ENCODE results near the gene SLC1A2.

SLC1A2 gene

DNA sequence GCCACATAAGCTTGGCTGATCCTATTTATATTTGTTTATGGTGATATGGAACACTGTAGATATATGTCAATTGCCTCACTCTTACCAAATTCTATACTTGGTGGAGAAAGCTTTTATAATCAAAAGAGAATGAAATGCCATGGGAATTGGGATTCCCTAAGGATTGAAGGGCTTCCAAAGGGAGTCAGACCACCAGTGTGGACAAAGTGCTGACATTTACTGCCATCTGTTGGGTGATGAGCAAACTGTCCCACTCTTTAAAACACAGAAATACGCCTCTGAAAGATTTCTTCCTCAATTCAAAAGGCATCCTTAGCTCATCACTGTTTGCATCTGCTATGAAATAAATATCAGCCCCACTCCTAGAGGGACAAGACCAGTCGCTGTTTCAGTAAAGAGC is 7.1 kb downstream of the SLC1A2 start:
- DNase-seq, result no peak

DNA sequence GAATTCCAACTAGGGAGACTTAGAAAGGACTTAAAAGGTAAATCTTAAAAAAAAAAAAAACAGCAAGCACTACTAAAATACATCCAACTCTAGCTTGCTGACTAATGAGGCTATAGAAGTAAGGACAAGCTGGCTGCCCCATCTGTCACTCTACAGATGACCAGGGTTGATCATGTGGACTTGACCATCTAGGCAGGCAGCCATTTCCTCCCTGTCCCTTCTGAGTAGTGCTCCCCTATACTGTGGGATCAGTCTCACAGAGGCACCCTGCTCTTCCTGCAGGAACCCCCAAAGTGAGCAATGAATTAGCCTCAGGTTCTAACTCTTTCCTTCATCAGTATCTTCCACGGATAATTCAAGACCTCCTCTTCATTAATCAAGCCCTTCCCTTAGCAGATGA is 12.3 kb downstream of the SLC1A2 start:
- no peak for DNase-seq

DNA sequence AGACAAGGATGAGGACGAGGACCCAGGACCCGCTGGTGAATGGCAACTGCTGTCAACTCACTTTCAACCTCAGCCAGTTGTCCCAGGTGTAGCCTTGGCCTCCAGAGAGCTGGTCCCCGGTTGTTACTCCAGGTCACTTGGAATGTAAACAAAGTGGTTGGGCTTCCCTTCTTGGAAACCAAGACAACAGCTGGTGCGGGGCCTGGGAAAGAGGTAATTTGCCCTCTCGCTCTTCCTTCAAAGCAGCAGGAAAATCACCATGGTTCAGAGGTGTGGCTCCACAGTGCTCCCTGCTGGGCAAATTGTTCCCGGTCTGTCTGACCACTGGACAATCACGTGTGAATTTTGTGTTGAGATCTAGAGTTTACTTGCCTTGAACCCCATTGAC is 15.0 kb downstream of the SLC1A2 start:
- DNase-seq, result no peak

DNA sequence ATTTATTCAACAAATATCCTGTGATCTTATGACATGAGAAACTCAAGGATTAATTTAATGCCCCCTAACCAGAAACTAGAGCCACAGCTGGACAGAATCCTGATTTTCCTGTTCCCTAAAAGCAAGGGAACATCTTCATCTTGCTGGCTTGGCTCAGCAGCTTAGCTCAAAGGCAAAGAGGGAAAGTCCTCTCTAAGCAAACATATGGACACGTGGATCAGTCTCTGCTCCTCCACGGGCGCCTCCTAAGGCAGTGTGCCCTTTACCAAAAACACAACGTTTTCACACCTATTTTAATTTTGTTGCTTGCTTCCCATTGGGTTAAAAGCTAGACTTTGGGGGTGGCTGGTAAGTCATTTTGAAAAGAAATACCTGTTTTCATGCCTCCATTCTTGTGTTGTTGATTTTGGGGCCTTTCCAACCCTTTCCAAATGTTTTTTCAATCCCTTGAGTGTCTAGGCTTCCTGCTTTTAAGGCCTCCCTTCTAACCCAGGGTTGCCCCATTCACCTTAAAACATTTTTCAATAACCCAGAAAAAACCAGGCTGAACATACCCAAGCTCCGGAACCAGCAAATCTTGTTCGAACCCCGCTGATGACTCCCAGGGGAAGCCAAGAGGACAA is 15.5 kb downstream of the SLC1A2 start:
- DNase-seq, result no peak

DNA sequence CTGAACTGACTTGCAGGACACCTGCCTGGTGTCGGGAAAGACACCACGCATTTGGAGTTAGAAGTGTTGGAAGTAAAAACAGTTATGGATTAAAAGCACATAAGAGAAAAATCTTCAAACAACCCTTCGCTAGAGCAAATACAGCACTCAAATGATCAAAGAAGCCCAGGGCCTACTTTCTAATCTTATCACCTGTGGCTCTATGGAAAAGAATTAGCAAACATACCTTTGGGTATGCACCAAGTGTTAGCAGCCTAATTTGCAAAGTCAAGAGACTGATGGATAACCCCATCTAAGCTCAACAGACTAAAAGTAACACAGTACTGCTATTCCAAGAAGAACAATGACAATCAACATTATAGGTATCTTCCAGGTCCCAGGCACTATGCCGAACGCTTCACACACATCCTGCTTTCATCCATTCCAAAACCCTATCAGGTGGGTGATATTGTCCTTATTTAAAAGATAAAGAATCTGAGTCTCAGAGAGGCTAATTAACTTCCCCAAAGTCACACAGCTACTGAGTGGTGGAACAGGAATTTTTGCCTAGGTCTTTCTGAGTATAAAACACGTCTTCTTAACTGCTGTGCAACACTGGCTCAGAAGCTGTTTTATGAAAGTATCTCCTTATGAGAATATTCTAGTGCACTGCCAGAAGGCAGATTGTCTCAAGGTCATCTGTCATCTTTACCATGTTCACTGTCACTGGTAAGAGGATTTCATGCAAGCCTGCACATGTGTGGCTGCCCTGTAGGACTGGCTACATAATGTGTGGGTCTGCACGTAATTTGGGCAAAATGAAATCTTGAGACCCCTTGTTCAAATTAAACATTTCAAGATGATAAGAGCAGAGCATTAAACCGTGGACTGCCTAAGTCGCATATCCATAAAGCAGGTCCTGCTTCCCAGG is 16.4 kb downstream of the SLC1A2 start:
- no peak for DNase-seq

DNA sequence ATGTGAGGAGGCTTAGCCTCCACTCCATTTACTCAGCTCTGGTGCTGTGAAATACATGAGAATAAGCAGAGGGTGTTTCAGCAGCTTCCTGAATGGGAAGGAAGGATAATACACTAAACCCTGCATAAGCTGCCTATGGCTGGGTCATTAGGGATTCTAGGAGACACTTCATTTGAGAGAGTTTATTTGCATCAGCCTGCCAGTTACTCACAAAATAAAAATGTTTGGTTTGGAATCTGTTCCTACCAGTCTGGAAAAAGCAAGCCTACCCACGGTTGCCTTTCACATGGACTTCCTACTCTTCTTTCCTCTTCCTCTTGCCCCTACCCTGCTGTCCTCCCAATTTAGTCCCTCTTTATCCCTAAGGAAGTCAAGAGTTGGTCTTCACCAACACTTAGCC is 20.5 kb downstream of the SLC1A2 start:
- no peak for DNase-seq

DNA sequence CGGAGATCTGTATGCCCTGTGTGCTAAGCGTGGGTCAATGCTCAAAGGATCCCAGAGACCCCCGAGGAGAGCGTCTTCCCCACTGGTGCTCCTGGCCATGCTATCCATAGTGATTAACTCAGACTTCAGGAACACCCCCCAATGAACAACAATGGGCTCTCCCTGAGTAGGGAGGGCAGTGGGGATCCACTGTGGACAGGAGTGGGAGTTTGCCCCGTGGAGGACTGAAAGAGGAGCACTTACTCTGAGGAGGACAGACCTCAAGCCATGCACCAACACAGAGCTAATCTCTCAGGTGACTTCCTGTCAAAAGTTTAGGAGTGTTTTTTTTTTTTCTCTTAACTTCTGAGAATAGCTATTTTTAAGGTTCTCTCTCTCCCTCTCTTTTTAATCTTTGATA is 24.4 kb downstream of the SLC1A2 start:
- DNase-seq, result no peak

DNA sequence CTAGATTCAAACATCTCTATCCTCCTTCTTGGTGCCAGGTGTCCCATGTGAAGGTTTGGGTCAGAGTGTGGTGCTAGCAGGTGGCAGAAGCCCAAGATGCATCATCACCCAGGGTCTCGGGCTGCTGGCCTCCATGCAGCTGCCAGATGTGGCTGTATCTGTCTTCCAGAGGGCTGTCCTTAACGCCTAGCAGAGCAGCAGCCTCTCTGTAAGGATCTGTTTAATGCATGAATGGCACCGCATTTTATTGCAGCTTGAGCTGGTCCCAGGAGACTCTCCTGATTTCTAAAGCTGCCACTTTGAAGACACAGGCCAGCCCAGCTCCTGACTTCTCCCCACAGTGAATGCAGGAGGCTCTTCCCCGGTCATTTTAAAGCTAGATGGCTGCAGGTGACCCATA is 26.3 kb downstream of the SLC1A2 start:
- no peak for DNase-seq

DNA sequence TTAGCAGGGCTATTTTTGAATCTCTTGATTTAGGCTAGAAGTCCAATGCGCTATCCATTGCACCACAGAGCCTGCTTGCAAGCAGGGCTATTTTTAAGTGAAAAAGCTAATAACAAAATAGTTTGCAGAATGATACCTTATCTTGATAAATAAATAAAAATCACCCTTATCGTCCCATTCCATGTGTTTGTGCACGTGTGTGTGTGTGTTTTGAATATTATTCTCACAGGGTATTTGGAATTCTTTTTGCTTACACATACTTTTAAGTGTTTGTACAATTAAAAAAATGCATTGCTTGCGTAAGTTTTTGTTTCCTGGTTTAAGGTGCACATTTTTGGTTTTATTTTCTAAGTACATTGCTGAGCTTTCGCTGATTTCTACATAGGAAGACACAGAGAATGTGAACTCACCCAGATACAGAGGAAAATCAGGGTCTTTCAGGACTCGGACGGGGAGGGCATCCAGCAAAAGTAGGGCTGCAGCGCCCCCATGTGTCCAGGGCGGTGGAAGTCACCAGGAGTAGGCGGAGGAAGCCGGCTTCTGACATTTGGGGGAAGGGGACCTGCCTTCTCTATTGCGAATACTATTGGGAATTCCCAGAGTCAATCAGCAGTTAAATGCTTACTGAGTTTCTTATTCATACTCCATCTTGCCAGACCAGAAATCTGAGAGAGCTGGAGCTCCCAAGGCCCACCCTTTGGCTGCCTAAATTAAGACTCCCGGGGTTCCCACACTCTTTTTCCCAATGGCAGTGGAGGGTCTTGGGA is 27.3 kb downstream of the SLC1A2 start:
- peak; percentile 78 for DNase-seq

DNA sequence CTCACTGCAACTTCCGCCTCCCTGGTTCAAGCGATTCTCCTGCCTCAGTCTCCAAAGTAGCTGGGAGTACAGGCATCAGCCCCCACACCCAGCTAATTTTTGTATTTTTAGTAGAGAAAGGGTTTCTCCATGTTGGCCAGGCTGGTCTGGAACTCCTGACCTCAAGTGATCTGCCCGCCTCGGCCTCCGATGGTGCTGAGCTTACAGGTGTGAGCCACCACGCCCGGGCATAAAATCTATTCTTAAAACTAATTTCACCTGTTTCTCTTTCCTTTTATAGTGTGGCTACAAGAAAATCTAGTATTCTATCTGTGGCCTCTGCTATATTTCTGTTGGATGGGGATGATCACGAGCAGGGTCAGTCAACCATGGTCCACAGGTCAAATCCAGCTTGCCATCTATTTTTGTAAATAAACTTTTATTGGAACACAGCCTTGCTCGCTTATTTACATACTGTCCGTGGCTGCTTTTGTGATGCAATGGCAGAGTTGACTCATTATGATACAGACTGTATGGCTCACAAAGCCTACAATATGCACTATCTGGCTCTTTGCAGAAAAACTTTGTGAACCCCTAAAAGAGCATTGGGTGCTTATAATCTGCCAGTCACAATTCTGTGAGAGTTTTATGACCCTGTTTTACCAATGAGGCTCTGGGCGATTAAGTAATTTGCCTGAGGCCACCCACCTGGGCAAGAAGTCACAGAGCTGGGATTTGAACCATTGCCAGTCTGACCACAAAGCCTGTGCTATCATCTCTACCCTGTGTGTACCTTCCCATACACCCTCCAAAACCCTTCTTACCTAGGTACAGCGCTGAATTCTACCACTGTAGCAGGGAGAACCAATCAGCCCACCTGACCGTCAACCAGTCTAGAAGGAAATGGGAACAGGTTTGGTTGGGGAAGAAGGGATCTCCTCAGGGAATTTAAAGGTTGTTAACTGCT is 28.3 kb downstream of the SLC1A2 start:
- DNase-seq, result peak; percentile 13

DNA sequence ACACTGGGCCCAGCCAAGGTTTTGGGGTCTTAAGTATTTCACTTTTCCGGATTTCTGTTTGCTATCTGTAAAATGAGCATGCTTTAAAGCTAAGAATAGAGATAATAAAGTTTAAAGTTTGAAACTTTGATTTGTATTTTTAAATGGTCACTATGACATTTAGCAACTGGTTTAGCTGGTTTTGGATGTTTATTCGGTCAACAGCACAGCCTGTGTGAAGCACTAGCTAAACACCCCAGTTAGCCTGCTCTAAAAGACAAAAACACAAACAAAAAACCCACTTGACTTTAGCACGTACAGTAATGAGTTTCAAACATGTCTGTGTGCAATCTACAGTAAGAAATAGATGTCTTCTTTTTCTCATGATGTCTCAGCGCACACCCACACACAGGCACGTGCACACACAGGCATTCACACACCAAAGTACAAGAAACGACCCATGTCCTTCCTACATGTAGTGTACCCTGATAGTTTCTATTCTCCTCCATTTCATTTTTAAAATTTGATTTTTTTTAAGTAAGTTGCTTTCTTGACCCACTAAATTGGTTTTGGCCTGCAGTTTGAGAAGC is 29.4 kb downstream of the SLC1A2 start:
- DNase-seq, result peak; percentile 43

DNA sequence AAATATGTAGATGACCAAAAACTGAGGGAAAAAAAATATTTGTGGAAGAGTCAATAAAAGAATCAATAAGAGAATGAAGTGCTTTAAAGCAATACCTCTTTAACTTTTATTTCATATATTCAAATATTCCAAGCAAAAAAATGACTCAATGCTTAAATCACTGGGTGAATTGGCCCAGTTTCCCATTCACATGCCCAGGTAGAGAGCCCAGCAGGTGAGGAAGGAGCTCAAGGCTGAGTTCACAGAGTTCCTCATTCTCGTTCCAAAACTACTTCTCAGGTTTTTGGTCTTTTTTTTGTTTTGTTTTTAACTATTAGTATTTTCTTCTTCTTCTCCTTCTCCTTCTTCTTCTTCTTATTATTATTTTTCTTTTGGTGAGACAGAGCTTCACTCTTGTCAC is 30.2 kb downstream of the SLC1A2 start:
- DNase-seq, result no peak

DNA sequence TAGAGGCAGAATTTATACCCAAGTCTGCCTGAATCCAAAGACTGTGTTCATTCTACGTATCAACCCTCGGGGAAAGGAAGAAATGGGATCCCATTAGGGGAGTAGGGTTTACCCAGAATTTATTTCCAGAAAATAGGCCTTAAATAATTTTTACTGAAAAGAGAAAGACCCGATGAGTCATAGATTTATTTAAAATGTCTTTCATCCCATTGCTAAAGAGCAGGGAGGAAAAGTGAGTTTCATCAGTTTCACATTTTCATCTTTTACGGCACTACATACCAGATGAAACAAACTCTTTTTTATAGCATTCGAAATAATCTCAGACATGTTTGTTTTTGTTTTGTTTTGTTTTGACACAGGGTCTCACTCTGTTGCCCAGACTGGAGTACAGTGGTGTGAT is 31.3 kb downstream of the SLC1A2 start:
- DNase-seq, result no peak

DNA sequence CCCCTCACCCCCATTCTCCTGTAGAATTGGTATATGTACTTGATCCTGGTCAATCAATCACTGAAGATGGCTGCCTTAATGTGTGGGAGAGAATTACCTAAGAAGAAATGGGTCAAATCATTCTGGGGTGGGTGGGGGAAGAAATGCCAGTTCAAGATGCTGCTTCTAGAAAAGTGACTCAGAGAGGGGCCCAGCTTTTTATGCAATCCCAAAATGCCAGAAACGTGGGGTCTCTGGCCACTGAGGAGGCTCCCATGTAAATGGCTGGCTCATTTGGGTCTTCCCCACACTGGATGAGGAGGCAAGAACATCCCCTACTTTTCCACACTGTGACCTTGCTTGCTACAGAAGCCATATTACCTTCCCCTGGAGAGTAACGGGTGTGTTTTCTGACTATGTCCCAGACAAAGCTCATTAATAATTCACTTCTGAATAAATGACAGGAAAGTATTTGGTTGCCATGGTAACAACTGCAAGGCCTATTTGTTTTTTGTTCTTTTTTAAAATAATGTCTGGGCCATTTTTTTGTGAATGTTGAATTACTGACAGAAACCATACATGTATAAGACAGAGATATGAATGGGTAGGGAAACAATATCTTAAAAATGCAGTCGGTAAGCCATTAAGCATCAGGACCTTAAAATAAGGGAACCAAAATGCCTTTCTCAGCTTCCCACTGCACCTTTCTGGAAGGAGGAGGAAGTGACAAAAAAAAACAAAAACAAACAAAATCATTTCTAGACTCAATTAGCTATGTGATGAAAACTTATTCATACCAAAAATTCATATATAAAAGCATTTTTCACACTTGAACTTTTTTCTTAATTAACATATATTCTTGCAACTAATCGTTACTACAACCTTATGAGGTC is 32.0 kb downstream of the SLC1A2 start:
- no peak for DNase-seq

DNA sequence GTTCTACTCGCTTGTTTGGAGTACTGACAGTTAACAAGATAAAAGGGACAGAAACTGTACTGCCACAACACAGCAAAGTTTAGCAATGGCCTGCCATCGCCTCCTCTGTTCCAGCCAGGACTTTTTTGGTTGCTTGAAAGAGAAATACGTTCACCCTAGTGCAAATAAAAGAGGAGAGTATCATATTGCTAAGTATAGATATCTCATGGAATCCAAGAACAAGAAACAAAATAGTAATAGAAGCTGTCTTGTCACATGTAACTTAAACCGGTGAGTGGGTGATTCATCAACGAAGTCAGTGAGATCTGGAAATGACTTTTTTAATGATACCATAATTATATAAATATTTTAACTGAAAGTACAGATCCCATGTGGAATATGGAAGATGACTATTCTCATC is 35.4 kb downstream of the SLC1A2 start:
- no peak for DNase-seq

DNA sequence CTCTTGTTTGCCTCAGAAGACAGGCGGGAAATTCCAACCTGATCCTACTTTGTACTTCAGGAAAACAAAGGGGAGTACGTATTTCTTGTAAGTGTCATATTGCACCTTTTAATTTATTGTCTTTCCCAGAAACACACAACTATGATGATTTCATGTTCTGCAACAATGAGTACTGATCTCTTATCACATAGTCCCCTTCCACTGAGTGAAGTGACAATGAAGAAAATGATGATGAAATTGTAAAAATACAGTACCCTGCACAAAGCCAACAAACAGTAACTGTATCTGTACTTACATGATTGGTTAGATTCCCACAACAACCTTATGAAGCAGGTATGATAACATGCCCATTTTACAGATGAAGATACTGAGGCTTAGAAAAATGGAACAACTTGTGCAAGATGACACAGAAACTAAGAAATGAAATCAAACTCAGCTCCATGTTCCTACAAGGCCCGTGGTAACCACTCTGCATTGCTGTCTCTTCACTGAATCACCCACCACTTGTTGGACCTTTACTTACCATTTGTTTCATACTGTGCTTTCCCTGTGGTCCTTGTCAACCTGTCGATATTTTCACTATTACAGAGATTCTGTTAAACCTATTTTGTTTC is 37.5 kb downstream of the SLC1A2 start:
- DNase-seq, result no peak

DNA sequence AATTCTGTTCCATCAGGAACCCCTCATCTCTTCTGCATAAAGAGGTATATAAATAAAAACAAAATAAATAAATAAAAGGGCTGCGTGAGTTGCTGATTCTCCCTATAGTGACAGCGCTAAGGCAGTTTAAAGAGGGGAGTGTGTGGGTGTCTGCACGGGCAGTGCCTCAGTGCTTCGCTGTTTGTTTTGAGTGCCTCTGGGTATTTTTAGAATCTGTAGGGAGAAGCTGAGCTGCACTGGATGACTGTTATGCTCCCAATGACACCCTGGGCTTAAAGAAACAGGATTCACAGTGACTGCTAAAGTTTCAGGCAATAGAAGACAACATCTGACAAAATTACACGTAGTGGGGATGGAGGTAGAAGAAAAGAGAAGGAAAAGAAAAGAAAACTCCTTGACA is 38.8 kb downstream of the SLC1A2 start:
- DNase-seq, result no peak

DNA sequence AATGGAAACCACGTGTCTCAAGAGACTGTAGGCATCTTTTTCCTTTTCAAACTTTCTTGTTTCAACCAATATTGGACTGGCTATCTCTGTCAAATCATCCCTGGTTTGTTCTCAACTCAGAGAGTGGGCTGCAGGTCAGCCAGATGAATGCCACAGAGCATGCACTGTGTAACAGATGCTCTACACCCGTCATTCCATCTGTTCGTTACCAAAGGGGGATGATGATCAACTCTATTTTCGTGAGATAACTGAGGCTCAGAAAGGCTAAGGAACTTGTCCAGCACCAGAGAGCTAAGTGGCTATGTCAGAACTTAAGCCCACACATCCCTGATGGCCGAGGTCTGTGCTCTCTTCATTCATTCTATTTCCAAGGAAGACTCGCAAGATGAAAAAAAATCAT is 42.1 kb downstream of the SLC1A2 start:
- DNase-seq, result no peak

DNA sequence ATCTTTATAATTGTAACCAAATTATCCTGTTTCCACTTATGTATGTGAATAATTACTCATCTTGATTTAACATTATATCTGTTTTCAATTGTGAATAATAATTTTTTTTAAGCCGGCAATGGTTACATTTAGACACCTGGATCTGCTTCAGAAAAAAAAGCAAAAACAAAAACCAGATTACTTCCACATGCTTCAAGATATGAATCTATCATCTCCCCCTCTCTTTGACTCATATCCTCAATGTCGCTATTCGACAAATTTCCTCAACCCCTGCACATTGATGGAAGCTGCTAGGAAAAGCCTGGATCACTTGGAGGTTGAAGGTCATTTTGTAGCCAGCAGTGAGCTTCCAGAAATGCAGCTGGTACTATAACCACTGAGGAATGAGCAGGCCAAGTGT is 42.7 kb downstream of the SLC1A2 start:
- DNase-seq, result no peak

DNA sequence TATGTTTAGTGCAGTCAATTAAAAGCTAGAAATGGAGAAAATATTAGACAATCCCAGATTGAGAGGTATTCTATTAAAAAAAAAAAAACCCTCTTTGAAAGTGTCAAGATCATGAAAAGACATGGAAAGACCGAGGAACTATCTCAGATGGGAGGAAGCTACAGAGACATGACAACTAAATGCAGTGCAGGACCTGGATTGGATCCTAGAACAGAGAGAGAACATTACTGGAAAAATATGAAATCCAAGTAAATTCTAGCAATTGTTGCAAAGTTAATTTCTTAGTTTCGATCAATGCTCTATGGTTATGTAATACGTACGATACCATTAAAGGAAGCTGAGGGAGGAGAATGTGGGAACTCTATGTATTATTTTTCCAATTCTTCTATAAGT is 43.2 kb downstream of the SLC1A2 start:
- no peak for DNase-seq
